Cardiac muscle cell (in vitro differentiated cells and primary cell): ENCODE results near the gene PYDC1. TPM values are rescaled to one million over a fixed set of nuclear protein-coding genes. Genes with fewer than 3 reads are reported as not detected.

Experiments
- DNase-seq, 2 donors: peaks; one replicate each; pipeline versions ENCODE4 v3.0.0 to v3.0.0-alpha.2; 2010 to 2017; ENCODE audit warnings: low read depth in 1 of 2, low spot score in 1 of 2
- H3K27ac ChIP-seq: fragments of 200-600 bp; sonication (generic); 2 replicates; pipeline ENCODE4 v1.5.1; 2016
- H3K27me3 ChIP-seq: fragments of 200-600 bp; sonication (generic); 2 replicates; pipeline ENCODE4 v1.6.0; 2016; ENCODE audit warnings: control low read depth
- H3K36me3 ChIP-seq: fragments of 200-600 bp; sonication (generic); 2 replicates; pipeline ENCODE4 v1.5.1; 2016; ENCODE audit warnings: control low read depth
- H3K4me1 ChIP-seq: fragments of 200-600 bp; sonication (generic); 2 replicates; pipeline ENCODE4 v1.8.1; 2017; ENCODE audit warnings: low read depth, mild to moderate bottlenecking, mixed run types
- H3K4me3 ChIP-seq: fragments of 200-600 bp; sonication (generic); 2 replicates; pipeline ENCODE4 v1.5.1; 2016; ENCODE audit warnings: mild to moderate bottlenecking
- H3K9me3 ChIP-seq: fragments of 200-600 bp; sonication (generic); 2 replicates; pipeline ENCODE4 v1.5.1; 2017; ENCODE audit warnings: low read depth, mild to moderate bottlenecking, control low read depth
- CTCF ChIP-seq: IDR thresholded peaks from 2 replicates; pipeline ENCODE4 v1.5.1; 2012; ENCODE audit warnings: low read depth, mild to moderate bottlenecking, low read length
- polyA plus RNA-seq: library from polyadenylated mRNA; unstranded; fragments of >200 nt; fragmentation: Nextera tagmentation; extraction: Ambion mirVana; gene quantifications from 2 replicates; pipeline ENCODE4 v1.2.1, GENCODE V29; 2016
- total RNA-seq: library from RNA; depleted of rRNA; stranded (reverse); fragments of >200 nt; gene quantifications from 2 replicates; pipeline ENCODE4 v1.2.3, GENCODE V29; 2016

PYDC1 gene
- total and polyA plus RNA-seq, 2 experiments from 2014 or later, result not detected

GRCh38 chr16:31256466-31256865, 39.5 kb upstream of the PYDC1 start:
- Histone ChIP-seq H3K36me3 (no peaks in the 10 kb centered on the region), H3K9me3 (no peaks in the 10 kb centered on the region), H3K4me1 (peaks cover 3% of the 10 kb centered on the region), H3K27ac (no peak overlapping the region), H3K27me3 (no peaks in the 10 kb centered on the region), H3K4me3 (no peak overlapping the region)
- no peak for DNase-seq
- no peak for TF ChIP-seq CTCF

- no peak for TF ChIP-seq CTCF
Measured at GRCh38 chr16:31253642-31254045, 36.7 kb upstream of the PYDC1 start.

GRCh38 chr16:31251435-31251834, 34.5 kb upstream of the PYDC1 start:
- no peak overlapping the region for H3K4me3 ChIP-seq

More at GRCh38 chr16:31253642-31254045, 36.7 kb upstream of the PYDC1 start:
- H3K9me3 ChIP-seq, result no peaks in the 10 kb centered on the region
- H3K27ac ChIP-seq, result no peak overlapping the region
- no peak overlapping the region for H3K4me3 ChIP-seq
- peak in 1 of 2 donors; percentile 10 for DNase-seq
- no peaks in the 10 kb centered on the region for H3K36me3 ChIP-seq
- H3K27me3 ChIP-seq, result no peaks in the 10 kb centered on the region
- peaks cover 3% of the 10 kb centered on the region for H3K4me1 ChIP-seq

GRCh38 chr16:31250782-31251384, 33.9 kb upstream of the PYDC1 start:
- Histone ChIP-seq H3K36me3 (no peaks in the 10 kb centered on the region), H3K27ac (no peak overlapping the region), H3K9me3 (no peaks in the 10 kb centered on the region), H3K4me1 (peaks cover 3% of the 10 kb centered on the region), H3K27me3 (no peaks in the 10 kb centered on the region), H3K4me3 (no peak overlapping the region)
- no peak for DNase-seq
- TF ChIP-seq CTCF, result no peak

More at GRCh38 chr16:31251435-31251834, 34.5 kb upstream of the PYDC1 start:
- H3K9me3 ChIP-seq, result no peaks in the 10 kb centered on the region
- no peaks in the 10 kb centered on the region for H3K36me3 ChIP-seq
- no peaks in the 10 kb centered on the region for H3K27me3 ChIP-seq
- no peak for TF ChIP-seq CTCF
- peaks cover 3% of the 10 kb centered on the region for H3K4me1 ChIP-seq
- DNase-seq, result no peak
- no peak overlapping the region for H3K27ac ChIP-seq

- no peak for TF ChIP-seq CTCF
- H3K4me1 ChIP-seq, result no peaks in the 10 kb centered on the region
- H3K36me3 ChIP-seq, result no peaks in the 10 kb centered on the region
Measured at GRCh38 chr16:31248344-31248743, 31.4 kb upstream of the PYDC1 start.

More at GRCh38 chr16:31248344-31248743, 31.4 kb upstream of the PYDC1 start:
- no peak overlapping the region for H3K4me3 ChIP-seq
- DNase-seq, result no peak
- no peaks in the 10 kb centered on the region for H3K9me3 ChIP-seq
- no peak overlapping the region for H3K27ac ChIP-seq
- no peaks in the 10 kb centered on the region for H3K27me3 ChIP-seq
